Measurements from ENCODE around the gene FOXK1.

Gene FOXK1

DNA sequence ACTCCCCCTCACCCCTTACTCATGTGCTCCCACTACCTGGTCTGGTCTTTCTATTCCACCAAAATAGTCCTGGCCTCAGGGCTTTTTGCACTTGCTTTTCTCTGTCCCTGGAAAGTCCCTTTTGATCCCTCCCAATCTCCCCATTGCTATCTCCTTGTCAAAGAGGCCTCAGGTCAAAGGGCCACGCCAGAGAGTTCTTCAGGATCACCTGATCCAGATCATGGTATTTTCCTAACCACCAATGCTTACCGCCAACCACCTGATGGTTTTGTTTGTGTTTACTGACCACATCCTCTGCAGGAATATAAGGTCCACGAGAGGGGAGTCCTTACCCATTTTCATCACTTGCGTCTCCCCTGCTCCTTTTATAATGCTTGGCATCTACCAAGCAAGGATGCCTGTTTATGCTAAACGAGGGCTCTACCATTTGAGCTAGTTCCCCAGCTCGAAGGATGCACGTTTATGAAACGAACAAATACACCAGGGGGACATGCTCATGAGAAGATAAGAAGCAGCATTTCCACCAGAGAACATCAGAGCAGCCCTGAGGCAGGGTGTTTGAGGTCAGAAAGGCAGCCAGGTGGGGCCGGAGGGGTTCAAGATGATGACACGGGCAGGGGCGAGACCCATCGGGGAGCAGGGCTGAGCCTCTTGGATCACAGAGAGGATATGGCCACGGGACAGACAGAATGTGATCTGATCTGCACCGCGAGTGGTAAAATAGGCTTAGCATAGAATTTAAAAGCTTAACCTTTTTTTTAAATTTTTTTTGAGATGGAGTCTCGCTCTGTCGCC is 43.1 kb upstream of the FOXK1 start:
- no peaks in the 10 kb centered on the region for H3K27me3 ChIP-seq (ENCODE audit: low read depth, low read length)
- no peaks in the 10 kb centered on the region for H4K20me1 ChIP-seq (ENCODE audit: insufficient read depth, low read length)
- H3K4me1 ChIP-seq (ENCODE audit: low read length) = peaks cover 5% of the 10 kb centered on the region; the same call in 1 of the 2 replicates
- H3K36me3 ChIP-seq (replicated peaks; ENCODE audit: low read depth, low read length) = no peaks in the 10 kb centered on the region
- TF ChIP-seq EZH2phosphoT487 (IDR thresholded peaks at IDR 0.05; ENCODE audit: low read depth) = no peak
- TF ChIP-seq, protein P1, sequence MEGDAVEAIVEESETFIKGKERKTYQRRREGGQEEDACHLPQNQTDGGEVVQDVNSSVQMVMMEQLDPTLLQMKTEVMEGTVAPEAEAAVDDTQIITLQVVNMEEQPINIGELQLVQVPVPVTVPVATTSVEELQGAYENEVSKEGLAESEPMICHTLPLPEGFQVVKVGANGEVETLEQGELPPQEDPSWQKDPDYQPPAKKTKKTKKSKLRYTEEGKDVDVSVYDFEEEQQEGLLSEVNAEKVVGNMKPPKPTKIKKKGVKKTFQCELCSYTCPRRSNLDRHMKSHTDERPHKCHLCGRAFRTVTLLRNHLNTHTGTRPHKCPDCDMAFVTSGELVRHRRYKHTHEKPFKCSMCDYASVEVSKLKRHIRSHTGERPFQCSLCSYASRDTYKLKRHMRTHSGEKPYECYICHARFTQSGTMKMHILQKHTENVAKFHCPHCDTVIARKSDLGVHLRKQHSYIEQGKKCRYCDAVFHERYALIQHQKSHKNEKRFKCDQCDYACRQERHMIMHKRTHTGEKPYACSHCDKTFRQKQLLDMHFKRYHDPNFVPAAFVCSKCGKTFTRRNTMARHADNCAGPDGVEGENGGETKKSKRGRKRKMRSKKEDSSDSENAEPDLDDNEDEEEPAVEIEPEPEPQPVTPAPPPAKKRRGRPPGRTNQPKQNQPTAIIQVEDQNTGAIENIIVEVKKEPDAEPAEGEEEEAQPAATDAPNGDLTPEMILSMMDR (IDR thresholded peaks at IDR 0.05; ENCODE audit: low read depth, low read length) = no peak
- no peak overlapping the region for H2AFZ ChIP-seq (ENCODE audit: low read depth, low read length)
- H3K4me2 ChIP-seq (ENCODE audit: low read length) = no peak overlapping the region
- no peaks in the 10 kb centered on the region for H3K9me3 ChIP-seq (ENCODE audit: insufficient read depth, low read length)
- H3K4me3 ChIP-seq (ENCODE audit: low read length) = no peak overlapping the region
- H3K9ac ChIP-seq (ENCODE audit: low read length) = no peak overlapping the region
- H3K27ac ChIP-seq (ENCODE audit: low read length) = no peak overlapping the region
- peaks cover 6% of the 10 kb centered on the region for H3K79me2 ChIP-seq (ENCODE audit: low read length)

DNA sequence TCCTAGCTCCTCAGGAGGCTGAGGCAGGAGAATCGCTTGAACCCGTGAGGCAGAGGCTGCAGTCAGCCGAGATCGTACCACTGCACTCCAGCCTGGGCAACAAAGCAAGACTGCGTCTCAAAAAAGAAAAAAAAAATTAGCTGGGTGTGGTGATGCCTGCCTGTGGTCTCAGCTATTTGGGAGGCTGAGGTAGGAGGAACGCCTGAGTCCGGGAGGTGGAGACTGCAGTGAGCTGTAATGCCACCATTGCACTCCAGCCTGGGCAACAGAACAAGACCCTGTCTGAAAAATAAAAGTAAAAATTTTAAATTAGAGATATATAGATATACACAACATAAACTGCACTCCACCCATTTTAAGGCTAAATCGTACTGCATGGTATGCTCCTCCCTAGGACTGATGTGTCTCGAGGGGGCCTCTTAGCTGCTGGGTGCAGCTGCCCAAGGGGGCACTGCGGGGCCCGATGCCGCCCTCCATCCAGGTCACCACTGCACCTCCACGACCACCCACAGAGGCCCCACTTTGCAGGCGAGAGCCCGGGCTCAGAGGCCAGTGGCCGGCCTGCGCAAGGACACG is 40.9 kb upstream of the FOXK1 start:
- Histone ChIP-seq H3K79me2 (ENCODE audit: low read length) (peaks cover 6% of the 10 kb centered on the region), H3K36me3 (replicated peaks; ENCODE audit: low read depth, low read length) (no peaks in the 10 kb centered on the region), H4K20me1 (ENCODE audit: insufficient read depth, low read length) (no peaks in the 10 kb centered on the region), H3K9ac (ENCODE audit: low read length) (peak overlapping the region; percentile 69), H3K4me1 (ENCODE audit: low read length) (peaks cover 5% of the 10 kb centered on the region; the same call in 1 of the 2 replicates), H2AFZ (ENCODE audit: low read depth, low read length) (peak overlapping the region; percentile 91; the same call in 1 of the 2 replicates), H3K27ac (ENCODE audit: low read length) (no peak overlapping the region), H3K9me3 (ENCODE audit: insufficient read depth, low read length) (no peaks in the 10 kb centered on the region), H3K4me2 (ENCODE audit: low read length) (peak overlapping the region; percentile 71), H3K27me3 (ENCODE audit: low read depth, low read length) (no peaks in the 10 kb centered on the region), H3K4me3 (ENCODE audit: low read length) (peak overlapping the region; percentile 80)
- TF ChIP-seq EZH2phosphoT487 (IDR thresholded peaks at IDR 0.05; ENCODE audit: low read depth) = no peak
- TF ChIP-seq, protein P1 (IDR thresholded peaks at IDR 0.05; ENCODE audit: low read depth, low read length) = no peak; the same call in 1 of the 2 replicates

DNA sequence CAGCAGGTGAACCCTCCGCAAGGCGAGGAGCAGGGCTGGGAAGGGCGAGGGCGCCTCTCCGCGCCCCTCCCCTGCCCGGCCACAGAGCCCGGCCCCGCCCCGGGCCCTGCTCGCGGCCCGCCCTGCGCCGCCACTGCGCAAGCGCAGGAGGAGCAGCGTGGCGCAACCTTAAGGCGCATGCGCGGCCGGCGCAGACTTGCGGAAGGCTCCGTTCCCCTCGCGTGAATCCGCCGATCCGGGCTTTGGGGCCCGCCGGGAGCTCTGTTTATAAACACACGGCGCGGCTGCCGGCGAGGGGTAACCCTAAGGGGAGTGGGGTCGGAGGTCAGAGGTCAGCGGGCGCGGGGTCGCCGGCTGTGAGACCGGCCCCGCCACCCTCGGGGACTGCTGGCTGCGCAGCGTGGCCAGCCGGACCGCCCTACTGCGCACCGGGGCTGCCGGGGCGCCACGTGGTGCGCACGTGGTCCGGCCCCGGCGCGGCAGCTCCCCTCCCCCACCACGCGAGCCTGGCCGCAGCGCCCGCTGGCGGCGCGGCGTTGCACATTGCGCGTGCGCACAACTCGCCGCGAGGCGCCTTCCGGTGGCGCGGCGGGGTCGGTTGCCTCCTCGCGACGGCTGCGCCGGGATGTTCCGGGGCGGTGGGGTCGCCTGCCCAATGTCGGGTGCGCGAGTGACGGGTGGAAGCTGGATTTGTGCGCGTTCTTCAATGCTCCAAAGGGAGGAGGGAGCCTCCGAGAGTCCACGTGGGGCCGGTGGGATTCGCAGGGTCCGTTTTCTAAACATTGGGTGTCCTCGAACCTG is 40.2 kb upstream of the FOXK1 start:
- Histone ChIP-seq H3K27ac (ENCODE audit: low read length) (peak overlapping the region; percentile 70), H3K36me3 (replicated peaks; ENCODE audit: low read depth, low read length) (no peaks in the 10 kb centered on the region), H3K4me3 (ENCODE audit: low read length) (peak overlapping the region; percentile 80), H3K27me3 (ENCODE audit: low read depth, low read length) (no peaks in the 10 kb centered on the region), H3K9me3 (ENCODE audit: insufficient read depth, low read length) (no peaks in the 10 kb centered on the region), H4K20me1 (ENCODE audit: insufficient read depth, low read length) (no peaks in the 10 kb centered on the region), H3K9ac (ENCODE audit: low read length) (peak overlapping the region; percentile 79), H2AFZ (ENCODE audit: low read depth, low read length) (peak overlapping the region; percentile 91; the same call in 1 of the 2 replicates), H3K79me2 (ENCODE audit: low read length) (peaks cover 6% of the 10 kb centered on the region), H3K4me2 (ENCODE audit: low read length) (peak overlapping the region; percentile 71), H3K4me1 (ENCODE audit: low read length) (peaks cover 5% of the 10 kb centered on the region; the same call in 1 of the 2 replicates)
- TF ChIP-seq, protein P1 (IDR thresholded peaks at IDR 0.05; ENCODE audit: low read depth, low read length) = peak; percentile 27
- TF ChIP-seq EZH2phosphoT487 (IDR thresholded peaks at IDR 0.05; ENCODE audit: low read depth) = no peak
